ENCODE data around the gene EPHB2. TPM values are rescaled to one million over a fixed set of nuclear protein-coding genes. Genes with fewer than 3 reads are reported as not detected.

Gene EPHB2
- total RNA-seq, 1 experiment from 2014 or later = 18.5 TPM

DNA sequence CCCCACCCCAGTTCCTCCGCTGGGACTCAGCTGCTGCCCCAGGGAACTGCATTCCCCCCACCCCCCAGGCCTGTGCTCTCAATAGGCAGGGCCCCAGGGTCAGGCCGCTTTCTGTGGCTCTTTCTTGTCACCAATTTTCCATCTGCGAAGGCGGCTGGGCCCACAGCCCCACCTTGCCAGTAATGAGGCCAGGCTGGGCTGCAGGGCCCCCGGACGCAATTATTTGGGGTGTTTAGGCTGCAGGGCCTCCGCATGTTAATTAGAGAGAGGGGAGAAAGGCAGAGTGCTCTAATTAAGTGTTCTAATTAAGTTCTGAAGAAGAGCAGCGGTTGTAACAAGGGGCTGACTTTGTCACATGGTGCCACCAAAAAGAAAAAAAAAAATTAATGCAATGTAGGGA is 71.8 kb downstream of the EPHB2 start (continued):
- TF ChIP-seq USF2 (CRISPR knock-in tag; IDR thresholded peaks at IDR 0.05) = no peak

DNA sequence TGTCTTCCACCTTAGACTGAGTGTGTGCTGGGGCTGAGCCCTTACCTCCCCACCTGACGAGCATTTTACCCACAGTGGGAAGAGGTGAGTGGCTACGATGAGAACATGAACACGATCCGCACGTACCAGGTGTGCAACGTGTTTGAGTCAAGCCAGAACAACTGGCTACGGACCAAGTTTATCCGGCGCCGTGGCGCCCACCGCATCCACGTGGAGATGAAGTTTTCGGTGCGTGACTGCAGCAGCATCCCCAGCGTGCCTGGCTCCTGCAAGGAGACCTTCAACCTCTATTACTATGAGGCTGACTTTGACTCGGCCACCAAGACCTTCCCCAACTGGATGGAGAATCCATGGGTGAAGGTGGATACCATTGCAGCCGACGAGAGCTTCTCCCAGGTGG is 73.7 kb downstream of the EPHB2 start:
- Mint-ChIP-seq H3K27me3 (ENCODE audit: low read depth) (no peaks in the 10 kb centered on the region), H3K9me3 (no peaks in the 10 kb centered on the region), H3K27ac (no peak overlapping the region), H3K4me3 (no peak overlapping the region), H3K36me3 (no peaks in the 10 kb centered on the region), H3K4me1 (peaks cover 24% of the 10 kb centered on the region)
- CTCF ChIA-PET = interaction anchor here (1.1 kb wide), 1 partner anchor 43 kb away, joined by 3 read pairs; no protein-coding TSS in a partner anchor
- POLR2A ChIA-PET = no interaction called here
- ATAC-seq (no peak), DNase-seq (ENCODE audit: low spot score) (no peak)
- TF ChIP-seq USF1 (CRISPR knock-in tag; IDR thresholded peaks at IDR 0.05) (no peak), ZNF121 (CRISPR knock-in tag; IDR thresholded peaks at IDR 0.05) (no peak)
- TF ChIP-seq, protein P1, sequence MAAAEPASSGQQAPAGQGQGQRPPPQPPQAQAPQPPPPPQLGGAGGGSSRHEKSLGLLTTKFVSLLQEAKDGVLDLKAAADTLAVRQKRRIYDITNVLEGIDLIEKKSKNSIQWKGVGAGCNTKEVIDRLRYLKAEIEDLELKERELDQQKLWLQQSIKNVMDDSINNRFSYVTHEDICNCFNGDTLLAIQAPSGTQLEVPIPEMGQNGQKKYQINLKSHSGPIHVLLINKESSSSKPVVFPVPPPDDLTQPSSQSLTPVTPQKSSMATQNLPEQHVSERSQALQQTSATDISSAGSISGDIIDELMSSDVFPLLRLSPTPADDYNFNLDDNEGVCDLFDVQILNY (CRISPR knock-in tag; IDR thresholded peaks at IDR 0.05) = no peak

- Mint-ChIP-seq H3K27ac (no peak overlapping the region), H3K9me3 (no peaks in the 10 kb centered on the region), H3K4me1 (peaks cover 28% of the 10 kb centered on the region), H3K36me3 (no peaks in the 10 kb centered on the region), H3K27me3 (ENCODE audit: low read depth) (no peaks in the 10 kb centered on the region), H3K4me3 (no peak overlapping the region)
- no peak for ATAC-seq
- DNase-seq (ENCODE audit: low spot score) = no peak
- ChIA-PET POLR2A (no interaction called here), CTCF (interaction anchor here (1.1 kb wide), 1 partner anchor 43 kb away, joined by 3 read pairs; no protein-coding TSS in a partner anchor)
- TF ChIP-seq HMGA2 (CRISPR knock-in tag; IDR thresholded peaks at IDR 0.05) = no peak
- TF ChIP-seq ZNF138 (CRISPR knock-in tag; conservative IDR thresholded peaks at IDR 0.05) = no peak
- TF ChIP-seq AR (CRISPR knock-in tag; IDR thresholded peaks at IDR 0.05) = no peak
- no peak for TF ChIP-seq IRF2 (CRISPR knock-in tag; IDR thresholded peaks at IDR 0.05; ENCODE audit: borderline replicate concordance, low read depth)
- no peak for TF ChIP-seq MXD4 (CRISPR knock-in tag; IDR thresholded peaks at IDR 0.05; ENCODE audit: borderline replicate concordance)
- TF ChIP-seq NFE2L1 (CRISPR knock-in tag; IDR thresholded peaks at IDR 0.05) = no peak
- no peak for TF ChIP-seq NR1H2 (CRISPR knock-in tag; IDR thresholded peaks at IDR 0.05)
- no peak for TF ChIP-seq HMGXB4 (CRISPR knock-in tag; IDR thresholded peaks at IDR 0.05)
- TF ChIP-seq OVOL2 (CRISPR knock-in tag; IDR thresholded peaks at IDR 0.05; ENCODE audit: borderline replicate concordance) = no peak
Observed at GRCh38 chr1:22784737-22785136, 74.1 kb downstream of the EPHB2 start.

DNA sequence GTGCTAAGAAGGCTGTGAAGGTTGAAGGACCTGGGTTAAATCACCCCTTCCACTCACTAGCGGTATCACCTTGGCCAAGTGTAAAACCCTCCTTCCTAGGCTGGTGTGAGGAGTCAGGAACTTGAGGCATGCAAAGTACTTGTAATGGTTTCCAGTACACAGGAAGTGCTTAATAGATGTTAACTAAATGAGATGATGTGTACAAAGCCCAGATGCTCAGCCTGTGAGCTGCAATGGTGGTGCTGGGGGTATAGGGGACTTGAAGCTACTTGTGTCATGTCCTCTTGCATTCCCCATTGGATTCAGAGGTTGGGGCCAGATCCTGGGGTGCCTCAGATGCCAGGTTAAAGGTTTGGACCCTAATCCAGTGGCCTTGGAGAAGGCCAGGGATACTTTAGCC is 75.5 kb downstream of the EPHB2 start:
- no peak for DNase-seq (ENCODE audit: low spot score)
- ATAC-seq = no peak
- Mint-ChIP-seq H3K36me3 (no peaks in the 10 kb centered on the region), H3K4me3 (no peak overlapping the region), H3K9me3 (no peaks in the 10 kb centered on the region), H3K4me1 (peaks cover 31% of the 10 kb centered on the region), H3K27me3 (ENCODE audit: low read depth) (no peaks in the 10 kb centered on the region), H3K27ac (no peak overlapping the region)
- POLR2A ChIA-PET = interaction anchor here (0.9 kb wide), 1 partner anchor 20 kb away, joined by 3 read pairs; no protein-coding TSS in a partner anchor
- CTCF ChIA-PET = interaction anchor here (0.9 to 1.3 kb wide), 5 partner anchors 10 to 112 kb away, joined by 3 to 4 read pairs (median 3); no protein-coding TSS in a partner anchor
- TF ChIP-seq, protein P2, sequence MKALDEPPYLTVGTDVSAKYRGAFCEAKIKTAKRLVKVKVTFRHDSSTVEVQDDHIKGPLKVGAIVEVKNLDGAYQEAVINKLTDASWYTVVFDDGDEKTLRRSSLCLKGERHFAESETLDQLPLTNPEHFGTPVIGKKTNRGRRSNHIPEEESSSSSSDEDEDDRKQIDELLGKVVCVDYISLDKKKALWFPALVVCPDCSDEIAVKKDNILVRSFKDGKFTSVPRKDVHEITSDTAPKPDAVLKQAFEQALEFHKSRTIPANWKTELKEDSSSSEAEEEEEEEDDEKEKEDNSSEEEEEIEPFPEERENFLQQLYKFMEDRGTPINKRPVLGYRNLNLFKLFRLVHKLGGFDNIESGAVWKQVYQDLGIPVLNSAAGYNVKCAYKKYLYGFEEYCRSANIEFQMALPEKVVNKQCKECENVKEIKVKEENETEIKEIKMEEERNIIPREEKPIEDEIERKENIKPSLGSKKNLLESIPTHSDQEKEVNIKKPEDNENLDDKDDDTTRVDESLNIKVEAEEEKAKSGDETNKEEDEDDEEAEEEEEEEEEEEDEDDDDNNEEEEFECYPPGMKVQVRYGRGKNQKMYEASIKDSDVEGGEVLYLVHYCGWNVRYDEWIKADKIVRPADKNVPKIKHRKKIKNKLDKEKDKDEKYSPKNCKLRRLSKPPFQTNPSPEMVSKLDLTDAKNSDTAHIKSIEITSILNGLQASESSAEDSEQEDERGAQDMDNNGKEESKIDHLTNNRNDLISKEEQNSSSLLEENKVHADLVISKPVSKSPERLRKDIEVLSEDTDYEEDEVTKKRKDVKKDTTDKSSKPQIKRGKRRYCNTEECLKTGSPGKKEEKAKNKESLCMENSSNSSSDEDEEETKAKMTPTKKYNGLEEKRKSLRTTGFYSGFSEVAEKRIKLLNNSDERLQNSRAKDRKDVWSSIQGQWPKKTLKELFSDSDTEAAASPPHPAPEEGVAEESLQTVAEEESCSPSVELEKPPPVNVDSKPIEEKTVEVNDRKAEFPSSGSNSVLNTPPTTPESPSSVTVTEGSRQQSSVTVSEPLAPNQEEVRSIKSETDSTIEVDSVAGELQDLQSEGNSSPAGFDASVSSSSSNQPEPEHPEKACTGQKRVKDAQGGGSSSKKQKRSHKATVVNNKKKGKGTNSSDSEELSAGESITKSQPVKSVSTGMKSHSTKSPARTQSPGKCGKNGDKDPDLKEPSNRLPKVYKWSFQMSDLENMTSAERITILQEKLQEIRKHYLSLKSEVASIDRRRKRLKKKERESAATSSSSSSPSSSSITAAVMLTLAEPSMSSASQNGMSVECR (CRISPR knock-in tag; IDR thresholded peaks at IDR 0.05; ENCODE audit: borderline replicate concordance) = no peak
- TF ChIP-seq MXD4 (CRISPR knock-in tag; IDR thresholded peaks at IDR 0.05; ENCODE audit: borderline replicate concordance) (no peak), JAZF1 (CRISPR knock-in tag; IDR thresholded peaks at IDR 0.05) (no peak), OVOL2 (CRISPR knock-in tag; IDR thresholded peaks at IDR 0.05; ENCODE audit: borderline replicate concordance) (no peak)
- TF ChIP-seq, protein P3, sequence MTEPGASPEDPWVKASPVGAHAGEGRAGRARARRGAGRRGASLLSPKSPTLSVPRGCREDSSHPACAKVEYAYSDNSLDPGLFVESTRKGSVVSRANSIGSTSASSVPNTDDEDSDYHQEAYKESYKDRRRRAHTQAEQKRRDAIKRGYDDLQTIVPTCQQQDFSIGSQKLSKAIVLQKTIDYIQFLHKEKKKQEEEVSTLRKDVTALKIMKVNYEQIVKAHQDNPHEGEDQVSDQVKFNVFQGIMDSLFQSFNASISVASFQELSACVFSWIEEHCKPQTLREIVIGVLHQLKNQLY (CRISPR knock-in tag; IDR thresholded peaks at IDR 0.05) = no peak
- TF ChIP-seq, protein P4, sequence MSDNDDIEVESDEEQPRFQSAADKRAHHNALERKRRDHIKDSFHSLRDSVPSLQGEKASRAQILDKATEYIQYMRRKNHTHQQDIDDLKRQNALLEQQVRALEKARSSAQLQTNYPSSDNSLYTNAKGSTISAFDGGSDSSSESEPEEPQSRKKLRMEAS (CRISPR knock-in tag; IDR thresholded peaks at IDR 0.05) = no peak
